Fibroblast of pulmonary artery (primary cell): ENCODE results near the gene EPS8L3.
"Not testable (repeated sequence)": the region's sequence is repeated elsewhere in the genome, so short reads cannot be mapped to it uniquely, and the experiment has no call there.

ENCODE experiments used
- DNase-seq: peaks from one replicate; pipeline ENCODE4 v3.0.0-alpha.2; 2010; ENCODE audit warnings: low read depth
- H3K4me3 ChIP-seq: replicated peaks from 2 replicates; pipeline ENCODE4 v1.5.1; 2011; ENCODE audit warnings: low read depth, mild to moderate bottlenecking, control low read depth, low read length, moderate library complexity
- TF ChIP-seq, protein P1 (sequence below): IDR thresholded peaks from 2 replicates; pipeline ENCODE4 v1.5.1; 2011; ENCODE audit warnings: mild to moderate bottlenecking, control low read depth, low read length, inconsistent platforms; ENCODE audit errors: missing control alignments

Gene EPS8L3

GRCh38 chr1:109749221-109749620 is 14.5 kb downstream of the EPS8L3 start:
- no peak for DNase-seq
- H3K4me3 ChIP-seq, result no peak overlapping the region
- TF ChIP-seq, protein P1, sequence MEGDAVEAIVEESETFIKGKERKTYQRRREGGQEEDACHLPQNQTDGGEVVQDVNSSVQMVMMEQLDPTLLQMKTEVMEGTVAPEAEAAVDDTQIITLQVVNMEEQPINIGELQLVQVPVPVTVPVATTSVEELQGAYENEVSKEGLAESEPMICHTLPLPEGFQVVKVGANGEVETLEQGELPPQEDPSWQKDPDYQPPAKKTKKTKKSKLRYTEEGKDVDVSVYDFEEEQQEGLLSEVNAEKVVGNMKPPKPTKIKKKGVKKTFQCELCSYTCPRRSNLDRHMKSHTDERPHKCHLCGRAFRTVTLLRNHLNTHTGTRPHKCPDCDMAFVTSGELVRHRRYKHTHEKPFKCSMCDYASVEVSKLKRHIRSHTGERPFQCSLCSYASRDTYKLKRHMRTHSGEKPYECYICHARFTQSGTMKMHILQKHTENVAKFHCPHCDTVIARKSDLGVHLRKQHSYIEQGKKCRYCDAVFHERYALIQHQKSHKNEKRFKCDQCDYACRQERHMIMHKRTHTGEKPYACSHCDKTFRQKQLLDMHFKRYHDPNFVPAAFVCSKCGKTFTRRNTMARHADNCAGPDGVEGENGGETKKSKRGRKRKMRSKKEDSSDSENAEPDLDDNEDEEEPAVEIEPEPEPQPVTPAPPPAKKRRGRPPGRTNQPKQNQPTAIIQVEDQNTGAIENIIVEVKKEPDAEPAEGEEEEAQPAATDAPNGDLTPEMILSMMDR, result no peak

DNA sequence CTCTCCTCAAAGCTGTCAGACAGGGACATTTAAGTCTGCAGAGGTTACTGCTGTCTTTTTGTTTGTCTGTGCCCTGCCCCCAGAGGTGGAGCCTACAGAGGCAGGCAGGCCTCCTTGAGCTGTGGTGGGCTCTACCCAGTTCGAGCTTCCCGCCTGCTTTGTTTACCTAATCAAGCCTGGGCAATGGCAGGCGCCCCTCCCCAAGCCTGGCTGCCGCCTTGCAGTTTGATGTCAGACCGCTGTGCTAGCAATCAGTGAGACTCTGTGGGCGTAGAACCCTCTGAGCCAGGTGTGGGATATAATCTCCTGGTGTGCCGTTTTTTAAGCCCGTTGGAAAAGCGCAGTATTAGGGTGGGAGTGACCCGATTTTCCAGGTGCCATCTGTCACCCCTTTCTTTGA is 15.4 kb downstream of the EPS8L3 start:
- H3K4me3 ChIP-seq, DNase-seq: not testable (repeated sequence)

- TF ChIP-seq, protein P1, result no peak
- no peak for DNase-seq
- peak within 1 kb of the TSS; percentile 71 for H3K4me3 ChIP-seq
Measured at GRCh38 chr1:109740615-109741373, 22.9 kb downstream of the EPS8L3 start, which contains the start of gene GSTM3. TSS of gene GSTM3 (minus strand) at chr1:109741038. CDS start at chr1:109740287, 751 bp downstream.

DNA sequence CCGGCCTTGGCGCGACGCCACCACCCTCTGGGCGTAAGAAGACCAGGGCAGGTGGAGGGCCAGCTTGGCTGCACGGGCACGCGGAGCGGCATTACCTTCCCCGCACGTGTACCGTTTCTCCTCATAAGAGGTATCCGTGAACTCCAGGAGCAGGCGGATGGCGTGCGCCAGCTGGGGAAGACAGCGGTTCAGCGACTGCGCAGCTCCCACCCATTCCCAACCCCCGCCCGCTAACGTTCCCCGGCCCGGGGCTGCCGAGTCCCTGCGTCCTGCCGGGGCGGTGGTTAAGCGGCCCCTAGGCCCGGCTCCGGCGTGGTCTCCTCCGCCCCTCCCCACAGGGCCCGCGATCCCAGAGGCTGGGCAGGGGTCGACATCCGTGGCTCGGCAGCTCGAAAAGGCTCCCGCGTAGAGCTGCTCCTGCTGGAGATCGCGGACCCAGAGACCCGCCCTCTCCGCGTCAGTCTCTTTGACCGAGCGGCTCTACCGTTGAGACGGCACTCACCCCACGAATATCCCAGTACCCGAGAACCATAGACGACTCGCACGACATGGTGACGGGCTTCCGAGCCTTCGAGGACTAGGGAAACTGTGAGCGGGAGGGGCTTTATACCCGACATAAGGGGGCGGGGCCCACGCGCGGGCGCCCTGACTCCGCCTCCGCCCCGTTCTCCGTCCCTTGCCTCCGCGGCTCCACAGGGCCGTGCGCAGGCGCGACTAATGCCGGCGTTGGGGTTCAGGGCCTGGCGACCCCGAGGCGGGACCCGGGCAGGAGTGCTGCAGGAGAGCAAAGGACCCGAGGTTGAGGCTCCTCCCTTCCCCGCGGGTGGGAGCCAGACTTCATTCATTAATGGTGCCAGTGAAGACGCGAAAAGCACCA is 23.7 kb downstream of the EPS8L3 start:
- DNase-seq, result peak; percentile 67
- H3K4me3 ChIP-seq, result peak overlapping the region; percentile 71
- TF ChIP-seq, protein P1, result no peak

DNA sequence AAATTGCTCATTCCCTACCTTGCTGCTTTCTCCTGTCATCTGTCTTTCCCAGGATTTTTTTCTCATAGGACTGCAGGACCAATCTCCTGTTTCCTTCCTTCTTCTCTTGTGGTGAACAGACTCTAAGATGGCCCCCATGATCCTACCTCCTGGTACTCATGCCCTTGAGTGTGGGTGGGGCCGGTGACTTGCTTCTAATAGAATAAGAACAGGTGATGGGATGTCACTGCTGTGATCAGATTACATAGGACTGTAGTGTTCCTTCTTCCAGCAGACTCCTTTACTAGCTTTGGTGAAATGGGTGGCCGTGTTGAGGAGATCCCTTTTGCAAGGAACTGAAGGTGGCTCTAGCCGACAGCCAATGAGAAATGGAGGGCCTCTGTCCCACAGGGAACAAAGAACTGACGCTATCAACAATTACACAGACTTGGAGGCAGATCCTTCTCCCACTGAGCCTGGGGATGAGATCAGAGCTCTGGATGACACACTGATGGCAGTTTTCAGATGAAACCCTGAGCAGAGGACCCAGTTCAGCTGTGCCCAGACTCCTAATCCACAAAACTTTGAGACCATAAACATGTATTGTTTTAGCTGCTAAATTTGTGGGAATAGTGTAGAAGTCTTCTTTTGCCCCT is 30.4 kb downstream of the EPS8L3 start:
- TF ChIP-seq, protein P1, result no peak

GRCh38 chr1:109732390-109732881 is 31.3 kb downstream of the EPS8L3 start:
- no peak for DNase-seq
- TF ChIP-seq, protein P1, result no peak
- H3K4me3 ChIP-seq, result no peak overlapping the region

More for the DNA sequence above, 30.4 kb downstream of the EPS8L3 start:
- no peak for DNase-seq
- no peak overlapping the region for H3K4me3 ChIP-seq

DNA sequence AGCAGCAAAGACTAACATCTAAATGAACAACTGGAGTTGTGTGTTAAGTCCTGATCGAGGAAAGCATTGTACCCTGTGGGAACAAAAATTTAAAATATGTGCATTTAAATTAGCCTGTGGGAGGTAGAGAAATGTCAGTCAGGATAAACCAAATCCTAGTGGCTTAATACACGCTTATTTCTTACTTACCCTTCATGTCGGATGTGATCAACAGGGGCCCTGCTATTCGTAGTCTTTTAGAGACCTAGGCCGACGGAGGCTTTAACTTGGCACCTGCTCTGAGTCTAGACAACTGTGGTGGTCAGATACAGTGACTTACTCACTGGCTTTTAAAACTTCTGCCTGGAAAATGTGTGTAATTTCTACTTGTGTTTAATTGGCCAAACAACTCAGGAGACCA is 33.1 kb downstream of the EPS8L3 start:
- TF ChIP-seq, protein P1, result no peak
- DNase-seq, result no peak

More for the DNA sequence above, 33.1 kb downstream of the EPS8L3 start:
- H3K4me3 ChIP-seq, result no peak overlapping the region
